Measurements from ENCODE around the gene ELP1. TPM values are rescaled to one million over a fixed set of nuclear protein-coding genes. Genes with fewer than 3 reads are reported as not detected.

ELP1 gene
- total and polyA plus RNA-seq, 2 donors from 2014 or later, result 12.9 to 25.2 TPM

DNA sequence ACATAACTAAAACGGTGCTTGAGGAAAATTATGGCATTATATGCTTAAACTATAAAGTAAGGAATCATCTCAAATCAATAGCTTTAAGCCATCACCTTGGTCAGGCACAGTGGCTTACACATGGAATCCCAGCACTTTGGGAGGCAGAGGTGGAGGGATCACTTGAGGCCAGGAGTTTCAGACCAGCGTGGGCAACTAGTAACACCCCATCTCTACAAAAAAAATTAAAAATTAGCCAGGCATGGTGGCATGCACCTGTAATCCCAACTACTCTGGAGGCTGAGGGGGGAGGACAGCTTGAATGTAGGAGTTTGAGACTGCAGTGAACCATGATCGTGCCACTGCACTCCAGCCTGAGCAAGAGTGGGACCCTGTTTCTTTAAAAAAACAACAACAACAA lies 49.2 kb downstream of the ELP1 start:
- H3K27ac ChIP-seq (ENCODE audit: low read depth in 2 of 2, low read length in 2 of 2), result no peak overlapping the region
- no peaks in the 10 kb centered on the region for H3K27me3 ChIP-seq (ENCODE audit: control insufficient read depth, insufficient read depth, low read length)
- no peak for TF ChIP-seq CTCF (IDR thresholded peaks at IDR 0.05; ENCODE audit: borderline replicate concordance, extremely low read depth, insufficient read depth)
- FAIRE-seq, result no peak
- intact Hi-C loops (cut with DNase I), result no loop called here
- peaks cover 0 to 13% (median 12%) of the 10 kb centered on the region in 3 donors for H3K36me3 ChIP-seq (ENCODE audit: control insufficient read depth in 2 of 3, insufficient read depth in 3 of 3, low read length in 3 of 3)
- no peak for DNase-seq
- no peak overlapping the region for H3K4me3 ChIP-seq (ENCODE audit: low read length in 3 of 3)
- H3K9me3 ChIP-seq (ENCODE audit: control insufficient read depth in 2 of 3, insufficient read depth in 1 of 3, low read length in 3 of 3), result no peaks in the 10 kb centered on the region
- H3K4me1 ChIP-seq (ENCODE audit: control insufficient read depth in 2 of 3, insufficient read depth in 2 of 3, low read depth in 1 of 3, low read length in 3 of 3), result no peaks in the 10 kb centered on the region
- no peak overlapping the region for H3K9ac ChIP-seq (ENCODE audit: low read length in 3 of 3)

DNA sequence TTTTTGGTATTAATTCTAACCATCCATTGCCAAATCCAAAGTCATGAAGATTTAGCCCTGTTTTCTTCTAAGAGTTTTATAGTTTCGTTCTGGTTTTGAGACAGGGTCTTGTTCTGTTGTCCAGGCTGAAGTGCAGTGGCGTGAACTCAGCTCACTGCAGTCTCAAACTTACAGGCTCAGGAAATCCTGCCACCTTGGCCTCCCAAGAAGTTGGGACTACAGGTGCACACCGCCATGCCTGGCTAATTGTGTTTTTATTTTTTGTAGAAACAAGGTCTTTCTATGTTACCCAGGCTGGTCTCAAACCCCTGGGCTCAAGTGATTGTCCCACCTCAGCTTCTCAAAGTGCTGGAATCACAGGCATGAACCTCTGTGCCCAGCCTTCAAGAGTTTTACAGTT lies 50.8 kb downstream of the ELP1 start:
- no peak for FAIRE-seq
- no peaks in the 10 kb centered on the region for H3K4me1 ChIP-seq (ENCODE audit: control insufficient read depth in 2 of 3, insufficient read depth in 2 of 3, low read depth in 1 of 3, low read length in 3 of 3)
- TF ChIP-seq CTCF (IDR thresholded peaks at IDR 0.05; ENCODE audit: borderline replicate concordance, extremely low read depth, insufficient read depth), result no peak
- peaks cover 6 to 25% (median 19%) of the 10 kb centered on the region in 3 donors for H3K36me3 ChIP-seq (ENCODE audit: control insufficient read depth in 2 of 3, insufficient read depth in 3 of 3, low read length in 3 of 3)
- no peak for DNase-seq
- intact Hi-C loops (cut with DNase I), result no loop called here
- H3K9ac ChIP-seq (ENCODE audit: low read length in 3 of 3), result no peak overlapping the region
- no peak overlapping the region for H3K27ac ChIP-seq (ENCODE audit: low read depth in 2 of 2, low read length in 2 of 2)
- no peaks in the 10 kb centered on the region for H3K9me3 ChIP-seq (ENCODE audit: control insufficient read depth in 2 of 3, insufficient read depth in 1 of 3, low read length in 3 of 3)
- H3K4me3 ChIP-seq (ENCODE audit: low read length in 3 of 3), result no peak overlapping the region
- H3K27me3 ChIP-seq (ENCODE audit: control insufficient read depth, insufficient read depth, low read length), result no peaks in the 10 kb centered on the region

- DNase-seq (no peak), FAIRE-seq (no peak)
- H3K36me3 ChIP-seq (ENCODE audit: control insufficient read depth in 2 of 3, insufficient read depth in 3 of 3, low read length in 3 of 3), result peaks cover 6 to 27% (median 26%) of the 10 kb centered on the region in 3 donors
- no peak for TF ChIP-seq CTCF (IDR thresholded peaks at IDR 0.05; ENCODE audit: borderline replicate concordance, extremely low read depth, insufficient read depth)
- H3K27ac ChIP-seq (ENCODE audit: low read depth in 2 of 2, low read length in 2 of 2), result no peak overlapping the region
- intact Hi-C loops (cut with DNase I), result no loop called here
- no peaks in the 10 kb centered on the region for H3K27me3 ChIP-seq (ENCODE audit: control insufficient read depth, insufficient read depth, low read length)
- no peak overlapping the region for H3K4me3 ChIP-seq (ENCODE audit: low read length in 3 of 3)
- no peaks in the 10 kb centered on the region for H3K9me3 ChIP-seq (ENCODE audit: control insufficient read depth in 2 of 3, insufficient read depth in 1 of 3, low read length in 3 of 3)
- H3K9ac ChIP-seq (ENCODE audit: low read length in 3 of 3), result no peak overlapping the region
- no peaks in the 10 kb centered on the region for H3K4me1 ChIP-seq (ENCODE audit: control insufficient read depth in 2 of 3, insufficient read depth in 2 of 3, low read depth in 1 of 3, low read length in 3 of 3)
Observed at GRCh38 chr9:108882052-108882888, 51.7 kb downstream of the ELP1 start.

Data from kidney (tissue), 14 donors.